ENCODE results near the gene IKZF1.

DNA sequence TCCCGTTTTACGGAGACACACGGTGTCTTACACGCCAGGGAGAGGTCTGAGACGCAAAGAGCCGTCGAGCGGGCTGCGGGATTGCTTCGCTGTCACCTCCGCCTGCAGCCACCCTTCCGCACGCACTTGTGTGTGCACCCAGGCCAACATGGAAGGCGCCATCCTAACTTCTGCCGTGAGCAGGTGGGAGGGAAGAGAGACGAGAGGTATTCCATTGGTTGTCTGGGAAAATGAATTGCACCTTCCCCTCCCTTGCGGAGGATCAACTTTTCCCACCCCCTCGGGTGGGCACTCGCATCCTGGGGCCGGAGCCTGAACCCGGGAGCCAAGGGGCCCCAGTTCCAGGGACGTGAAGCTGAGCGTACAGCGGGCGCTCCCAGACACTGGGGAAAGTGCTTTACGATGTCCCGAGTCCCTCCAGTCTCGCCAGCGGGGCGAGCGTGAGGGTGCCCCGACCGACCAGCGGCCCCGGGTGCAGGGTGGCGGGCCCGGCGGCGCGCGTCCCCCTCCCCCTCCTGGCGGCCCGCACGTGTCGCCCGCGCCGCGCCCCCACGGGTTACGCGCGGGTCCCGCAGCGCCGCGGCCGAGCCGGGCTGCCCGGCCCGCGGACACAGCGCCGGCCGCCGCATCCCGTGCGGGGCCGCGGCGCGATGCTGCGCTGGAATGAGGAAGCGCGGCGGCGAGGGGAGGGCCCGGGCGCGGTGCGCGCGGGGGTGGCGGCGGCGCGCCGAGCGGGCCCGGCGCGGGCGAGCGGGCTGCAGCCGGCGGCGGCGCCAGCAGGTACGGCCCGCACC, 984 bp upstream of the IKZF1 start:
- TF ChIP-seq POLR2AphosphoS5 (IDR thresholded peaks at IDR 0.05; ENCODE audit: insufficient read depth in 1 of 2, low read depth in 1 of 2): no peak
- TF ChIP-seq, protein P1, sequence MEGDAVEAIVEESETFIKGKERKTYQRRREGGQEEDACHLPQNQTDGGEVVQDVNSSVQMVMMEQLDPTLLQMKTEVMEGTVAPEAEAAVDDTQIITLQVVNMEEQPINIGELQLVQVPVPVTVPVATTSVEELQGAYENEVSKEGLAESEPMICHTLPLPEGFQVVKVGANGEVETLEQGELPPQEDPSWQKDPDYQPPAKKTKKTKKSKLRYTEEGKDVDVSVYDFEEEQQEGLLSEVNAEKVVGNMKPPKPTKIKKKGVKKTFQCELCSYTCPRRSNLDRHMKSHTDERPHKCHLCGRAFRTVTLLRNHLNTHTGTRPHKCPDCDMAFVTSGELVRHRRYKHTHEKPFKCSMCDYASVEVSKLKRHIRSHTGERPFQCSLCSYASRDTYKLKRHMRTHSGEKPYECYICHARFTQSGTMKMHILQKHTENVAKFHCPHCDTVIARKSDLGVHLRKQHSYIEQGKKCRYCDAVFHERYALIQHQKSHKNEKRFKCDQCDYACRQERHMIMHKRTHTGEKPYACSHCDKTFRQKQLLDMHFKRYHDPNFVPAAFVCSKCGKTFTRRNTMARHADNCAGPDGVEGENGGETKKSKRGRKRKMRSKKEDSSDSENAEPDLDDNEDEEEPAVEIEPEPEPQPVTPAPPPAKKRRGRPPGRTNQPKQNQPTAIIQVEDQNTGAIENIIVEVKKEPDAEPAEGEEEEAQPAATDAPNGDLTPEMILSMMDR (IDR thresholded peaks at IDR 0.05): no peak
- TF ChIP-seq POLR2A (IDR thresholded peaks at IDR 0.05): no peak
